NCI-H1417 (cell line): Measurements from ENCODE around the gene AHSP.
"Not testable (repeated sequence)": the region's sequence is repeated elsewhere in the genome, so short reads cannot be mapped to it uniquely, and the experiment has no call there.

Source experiments
- DNase-seq, 3 experiments: peaks; one replicate each; lab custom pipeline; 2025; lab: John Stamatoyannopoulos, UW

Gene AHSP

GRCh38 chr16:31531096-31531495, 3.4 kb downstream of the AHSP start:
- DNase-seq, result no peak

- no peak for DNase-seq
These were observed 4.4 kb downstream of the AHSP start for GRCh38 chr16:31532120-31532519.

DNA sequence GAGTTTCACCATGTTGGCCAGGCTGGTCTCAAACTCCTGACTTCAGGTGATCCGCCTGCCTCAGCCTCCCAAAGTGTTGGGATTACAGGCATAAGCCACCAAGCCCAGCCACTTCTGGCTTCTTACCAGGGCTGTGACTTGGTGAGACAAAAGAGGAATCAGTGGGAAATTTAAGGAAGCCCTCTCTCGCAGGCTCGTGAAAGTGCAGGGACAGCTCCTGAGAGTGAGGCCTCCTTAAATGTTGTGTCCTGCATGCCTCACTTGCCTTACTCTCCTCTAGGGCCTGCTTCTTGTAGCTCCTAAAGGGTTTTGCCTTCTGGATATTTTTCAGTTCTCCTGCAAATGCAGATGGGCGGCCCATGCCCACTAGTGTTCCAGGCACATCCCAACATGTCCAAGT, 5.2 kb downstream of the AHSP start:
- no peak for DNase-seq

DNA sequence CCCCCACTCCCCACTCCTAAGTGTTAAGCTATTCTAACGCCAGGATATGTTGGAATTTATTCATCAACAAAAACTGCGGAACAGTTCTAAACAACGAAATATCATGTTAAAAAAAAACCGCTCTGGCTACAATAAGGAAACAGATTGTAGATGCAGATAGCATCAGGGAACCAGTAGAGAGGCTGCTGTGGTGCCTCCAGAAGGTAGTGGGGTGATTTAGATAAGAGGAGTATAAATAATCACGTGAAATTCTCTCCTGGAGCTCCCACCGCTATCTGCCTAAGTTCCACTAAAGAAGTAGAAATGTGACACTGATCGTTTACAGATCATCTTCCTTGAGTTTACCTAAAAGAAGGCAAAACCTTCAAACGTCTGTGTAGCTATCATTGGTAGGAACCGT, 8.0 kb downstream of the AHSP start:
- DNase-seq, result no peak

DNA sequence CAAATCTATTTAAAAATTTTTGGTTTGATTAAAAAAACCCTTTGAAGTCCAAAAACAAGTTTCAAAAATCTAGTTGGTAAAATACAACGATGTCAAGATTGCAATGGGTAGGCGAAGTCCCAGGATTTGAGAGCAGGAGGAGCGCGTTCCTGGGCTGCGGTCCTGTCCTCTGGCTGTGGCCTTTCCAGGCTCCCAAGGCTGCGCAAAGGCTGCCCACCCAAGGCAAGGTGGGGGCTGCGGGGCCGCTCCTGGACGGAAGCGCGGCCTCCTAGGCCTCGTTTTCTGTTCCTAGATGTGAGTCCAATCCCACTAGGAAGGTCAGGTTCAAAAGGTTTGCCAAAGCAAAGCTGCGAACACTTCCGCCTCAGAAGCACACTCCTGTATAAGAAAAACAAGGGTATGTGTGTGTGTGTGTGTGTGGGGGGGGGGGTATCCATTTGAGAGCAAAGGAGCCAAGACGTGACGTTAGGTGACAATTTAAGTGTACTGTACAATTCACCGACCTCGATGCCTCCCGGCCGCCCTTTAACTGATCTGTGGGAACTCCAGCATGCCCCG, 9.2 kb downstream of the AHSP start:
- no peak for DNase-seq

- no peak for DNase-seq
These were observed 9.9 kb downstream of the AHSP start for GRCh38 chr16:31537362-31538242.

DNA sequence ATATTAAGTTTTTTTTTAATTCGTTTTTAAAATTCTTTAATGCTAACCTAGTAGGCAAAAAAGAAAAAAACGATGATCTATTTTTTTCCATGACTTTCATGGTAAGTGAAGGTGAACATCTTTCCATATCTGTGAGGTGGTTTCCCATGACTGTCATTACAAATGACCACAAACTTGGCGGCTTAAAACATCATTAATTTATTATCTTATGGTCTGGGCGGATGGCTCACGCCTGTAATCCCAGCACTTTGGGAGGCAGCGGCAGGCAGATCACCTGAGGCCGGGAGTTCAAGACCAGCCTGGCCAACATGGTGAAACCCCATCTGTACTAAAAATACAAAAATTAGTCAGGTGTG, 10.5 kb downstream of the AHSP start:
- DNase-seq, result not testable (repeated sequence)

DNA sequence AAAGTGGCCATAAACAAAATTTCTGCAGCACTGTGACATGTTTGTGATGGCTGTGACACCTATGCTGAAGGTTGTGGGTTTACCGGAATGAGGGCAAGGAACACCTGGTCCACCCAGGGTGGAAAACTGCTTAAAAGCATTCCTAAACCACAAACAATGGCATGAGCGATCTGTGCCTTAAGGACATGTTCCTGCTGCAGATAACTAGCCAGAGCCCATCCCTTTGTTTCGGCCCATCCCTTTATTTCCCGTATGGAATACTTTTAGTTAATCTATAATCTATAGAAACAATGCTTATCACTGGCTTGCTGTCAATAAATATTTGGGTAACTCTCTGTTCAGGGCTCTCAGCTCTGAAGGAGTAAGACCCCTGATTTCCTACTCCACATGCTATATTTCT, 12.1 kb downstream of the AHSP start:
- DNase-seq, result not testable (repeated sequence)

DNA sequence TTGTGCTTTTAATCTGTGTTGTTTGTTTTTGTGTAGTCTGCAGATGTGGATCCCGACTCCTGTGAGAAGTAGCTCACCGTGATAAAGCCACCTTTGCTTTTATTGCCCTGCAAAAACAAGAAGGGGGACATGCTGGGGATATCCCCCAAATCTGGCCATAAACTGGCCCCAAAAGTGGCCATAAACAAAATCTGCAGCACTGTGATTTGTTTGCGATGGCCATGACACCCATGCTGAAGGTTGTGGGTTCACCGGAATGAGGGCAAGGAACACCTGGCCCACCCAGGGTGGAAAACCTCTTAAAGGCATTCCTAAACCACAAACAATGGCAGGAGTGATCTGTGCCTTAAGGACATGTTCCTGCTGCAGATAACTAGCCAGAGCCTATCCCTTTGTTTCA, 15.1 kb downstream of the AHSP start:
- DNase-seq, result no peak

DNA sequence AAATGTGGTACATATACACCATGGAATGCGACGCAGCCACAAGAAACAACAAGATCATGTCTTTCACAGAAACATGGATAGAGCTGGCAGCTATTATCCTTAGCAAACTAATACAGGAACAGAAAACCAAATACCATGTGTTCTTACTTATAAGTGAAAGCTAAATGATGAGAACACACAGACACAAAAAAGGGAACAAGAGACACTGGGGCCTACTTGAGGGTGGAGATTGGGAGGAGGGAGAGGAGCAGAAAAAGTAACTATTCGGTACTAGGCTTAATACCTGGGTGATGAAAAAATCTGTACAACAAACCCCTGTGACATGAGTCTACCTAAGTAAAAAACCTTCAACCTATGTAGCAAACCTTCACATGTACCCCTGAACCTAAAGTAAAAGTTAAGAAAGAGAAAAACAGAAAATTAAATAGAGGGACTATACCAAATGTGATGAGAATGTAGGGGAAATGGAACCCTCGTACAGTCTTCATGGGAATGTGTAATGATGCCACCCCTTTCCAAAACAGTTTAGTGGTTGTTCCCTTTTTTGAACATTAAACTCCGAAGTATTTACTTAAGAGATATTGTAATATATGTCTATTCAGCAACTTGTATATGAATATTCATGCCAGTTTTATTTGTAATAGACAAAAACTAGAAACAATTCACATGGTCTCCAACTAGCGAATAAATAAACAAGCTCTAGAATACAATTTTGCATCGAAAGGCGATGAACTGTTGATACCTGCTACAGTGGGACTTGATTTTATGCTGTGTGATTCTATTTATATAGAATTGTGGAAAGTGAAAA, 33.9 kb downstream of the AHSP start:
- DNase-seq, result no peak

GRCh38 chr16:31568577-31569359, 41.1 kb downstream of the AHSP start:
- no peak for DNase-seq

GRCh38 chr16:31569360-31569717, 41.6 kb downstream of the AHSP start:
- DNase-seq, result no peak

DNA sequence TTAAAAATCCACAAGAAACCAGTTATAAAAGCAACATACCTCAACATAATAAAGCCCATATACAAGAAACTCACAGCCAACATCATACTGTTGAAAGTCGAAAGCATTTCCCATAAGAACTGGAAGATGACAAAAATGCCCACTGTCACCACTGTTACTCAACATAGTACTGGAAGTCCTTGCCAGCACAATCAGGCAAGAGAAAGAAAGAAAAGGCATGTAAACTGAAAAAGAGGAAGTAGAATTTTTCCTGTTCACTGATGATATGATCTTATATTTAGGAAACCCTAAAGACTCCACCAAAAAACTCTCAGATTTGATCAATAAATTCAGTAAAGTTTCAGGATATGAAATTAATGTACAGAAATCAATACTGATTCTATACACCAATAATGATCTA, 45.1 kb downstream of the AHSP start:
- no peak for DNase-seq

- not testable (repeated sequence) for DNase-seq
These were observed 46.5 kb downstream of the AHSP start for GRCh38 chr16:31574159-31574558.

- no peak for DNase-seq
These were observed 49.7 kb downstream of the AHSP start for GRCh38 chr16:31577411-31577810.
